HG03135 (cell line): ENCODE measurements around the gene OR6P1.

Experiments
- ATAC-seq: cut with Tn5 transposase; IDR thresholded peaks from one replicate; pipeline ENCODE4 v1.9.1; 2021; ENCODE audit warnings: mild to moderate bottlenecking, moderate library complexity; ENCODE audit not compliant: unreplicated experiment

Gene OR6P1, protein sequence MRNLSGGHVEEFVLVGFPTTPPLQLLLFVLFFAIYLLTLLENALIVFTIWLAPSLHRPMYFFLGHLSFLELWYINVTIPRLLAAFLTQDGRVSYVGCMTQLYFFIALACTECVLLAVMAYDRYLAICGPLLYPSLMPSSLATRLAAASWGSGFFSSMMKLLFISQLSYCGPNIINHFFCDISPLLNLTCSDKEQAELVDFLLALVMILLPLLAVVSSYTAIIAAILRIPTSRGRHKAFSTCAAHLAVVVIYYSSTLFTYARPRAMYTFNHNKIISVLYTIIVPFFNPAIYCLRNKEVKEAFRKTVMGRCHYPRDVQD

DNA sequence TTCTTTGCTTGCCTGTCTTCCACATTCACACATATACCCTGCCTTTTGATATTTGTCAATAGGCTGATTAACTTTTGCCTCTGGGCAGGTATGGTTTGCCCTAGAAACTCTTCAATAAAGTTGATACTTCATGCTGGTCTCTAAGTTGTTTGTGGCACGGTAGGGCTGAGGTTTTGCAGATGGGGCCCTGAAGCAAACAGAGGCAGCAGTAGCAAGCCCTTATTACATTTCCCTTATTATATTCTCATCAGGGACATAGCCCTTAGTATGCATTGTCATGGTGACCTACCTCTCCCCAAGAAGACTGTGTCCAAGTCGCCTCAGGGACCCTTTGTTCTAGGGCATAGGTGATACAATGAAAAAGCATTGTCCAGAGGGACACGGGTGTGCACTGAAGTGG, at the start of gene OR6P1:
OR6P1 (minus strand) TSS at position 101 of the 400 bp plus-strand sequence. CDS start 6,976 bp downstream, outside the sequence.
- no peak for ATAC-seq

DNA sequence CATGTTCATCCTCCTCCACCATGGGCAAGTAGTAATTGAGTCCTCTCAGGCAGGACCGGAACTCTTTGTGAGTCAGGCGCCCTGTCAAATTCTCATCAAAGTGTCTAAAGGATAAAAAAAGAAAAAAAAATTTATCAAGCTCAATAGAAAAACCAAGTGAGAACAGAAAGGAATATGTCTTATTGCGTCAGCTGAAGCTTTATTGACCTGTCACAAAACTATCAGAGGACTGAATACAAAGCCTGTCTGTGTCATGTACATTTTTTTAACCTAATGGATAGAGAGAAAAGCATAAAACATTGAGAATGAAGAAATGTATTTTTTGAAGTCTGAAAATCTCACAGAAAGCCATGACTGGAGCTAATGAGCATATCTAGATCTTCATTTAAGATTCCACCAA, 43.4 kb upstream of the OR6P1 start:
- no peak for ATAC-seq

DNA sequence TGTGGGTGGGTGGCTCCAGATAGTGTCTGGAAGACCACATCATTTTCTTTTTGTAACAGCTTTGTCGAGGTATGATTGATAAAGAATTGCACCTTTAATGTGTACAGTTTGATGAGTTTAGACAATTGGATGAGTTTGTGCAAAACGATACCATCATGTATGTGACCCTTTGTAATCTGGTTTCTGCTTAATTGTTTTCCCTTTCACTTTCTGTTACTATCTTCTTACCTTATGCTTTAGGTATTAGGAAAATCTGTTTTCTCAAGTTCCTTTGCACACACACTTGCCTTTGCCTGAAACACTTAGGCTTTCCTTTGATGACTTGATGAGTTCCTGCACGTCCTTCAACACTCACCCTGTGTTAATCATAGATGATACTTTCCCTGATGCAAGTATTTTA, 41.5 kb upstream of the OR6P1 start:
- no peak for ATAC-seq

DNA sequence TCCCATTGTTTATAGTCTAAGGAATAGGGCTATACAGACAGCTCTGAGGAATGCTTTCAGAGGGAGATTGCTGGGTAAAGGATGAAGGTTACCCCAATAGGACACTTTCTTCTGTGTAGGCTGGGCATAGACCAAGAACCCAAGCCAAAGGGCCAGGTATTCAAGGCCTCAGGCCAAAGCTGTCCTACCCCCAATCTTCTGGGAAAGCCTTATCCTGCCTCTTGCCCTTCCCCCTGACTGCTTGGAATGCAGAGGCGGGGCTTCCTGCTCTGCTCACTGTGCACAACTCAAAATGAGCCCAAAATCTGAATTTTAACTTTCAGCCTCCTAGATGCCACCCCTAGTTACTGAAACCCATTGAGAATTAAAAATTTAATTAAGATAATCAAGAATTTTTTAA, 36.9 kb upstream of the OR6P1 start:
- ATAC-seq, result no peak

DNA sequence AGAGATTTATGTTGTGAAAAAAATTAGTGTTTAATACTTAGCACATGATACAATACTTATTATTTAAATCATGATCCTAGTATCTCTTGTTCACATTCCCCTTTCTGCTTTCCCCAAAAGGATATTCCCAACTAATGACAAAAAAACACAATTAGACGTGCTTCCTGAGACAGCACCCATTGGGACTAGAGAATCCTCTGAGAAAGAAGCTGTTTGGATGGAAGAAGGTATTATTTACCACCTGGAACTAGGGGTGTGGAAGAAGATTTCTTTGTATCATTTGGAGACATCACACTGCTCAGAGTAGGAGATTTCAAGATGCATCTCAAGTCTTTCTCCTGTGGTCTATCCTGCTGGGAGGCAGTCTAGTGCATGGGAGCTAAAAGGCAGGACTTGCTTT, 34.6 kb upstream of the OR6P1 start, which contains the start of gene OR10Z1:
OR10Z1 (plus strand) TSS at position 301 of the 400 bp plus-strand sequence. CDS start 1,171 bp downstream, outside the sequence.
- ATAC-seq, result no peak

DNA sequence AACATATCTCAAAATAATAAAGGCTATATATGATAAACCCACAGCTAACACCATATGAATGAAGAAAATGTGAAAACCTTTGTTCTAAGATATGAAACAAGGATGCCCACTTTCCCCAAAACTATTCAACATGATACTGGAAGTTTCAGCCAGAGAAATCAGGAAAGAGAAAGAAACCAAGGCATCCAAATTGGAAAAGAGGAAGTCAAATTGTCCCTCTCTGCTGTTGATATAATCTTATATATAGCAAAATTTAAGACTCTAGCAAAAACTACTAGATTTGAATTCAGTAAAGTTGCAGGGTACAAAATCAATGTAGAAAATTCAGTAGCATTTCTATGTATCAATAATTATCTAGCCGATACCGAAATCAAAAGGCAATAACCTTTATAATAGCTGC, 30.4 kb upstream of the OR6P1 start:
- no peak for ATAC-seq

DNA sequence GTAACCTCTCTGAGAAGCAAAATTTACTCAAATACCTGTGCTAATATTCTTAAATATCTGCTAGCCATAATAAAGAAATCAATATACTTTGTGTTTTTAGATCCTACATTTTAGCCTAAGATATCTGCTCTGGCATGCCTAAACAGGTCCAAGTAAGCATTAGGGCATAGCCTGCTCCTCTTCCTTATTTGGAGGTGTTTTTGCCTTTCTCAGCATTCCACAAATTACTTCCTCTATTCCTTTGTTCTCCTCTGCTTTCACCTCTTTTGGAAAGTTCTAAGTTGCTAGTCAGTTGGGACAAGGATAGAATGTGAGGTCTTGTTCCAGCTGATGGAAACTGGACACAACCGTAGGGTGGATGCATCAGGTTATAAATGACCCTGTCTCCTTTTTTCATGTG, 16.6 kb upstream of the OR6P1 start:
- no peak for ATAC-seq

DNA sequence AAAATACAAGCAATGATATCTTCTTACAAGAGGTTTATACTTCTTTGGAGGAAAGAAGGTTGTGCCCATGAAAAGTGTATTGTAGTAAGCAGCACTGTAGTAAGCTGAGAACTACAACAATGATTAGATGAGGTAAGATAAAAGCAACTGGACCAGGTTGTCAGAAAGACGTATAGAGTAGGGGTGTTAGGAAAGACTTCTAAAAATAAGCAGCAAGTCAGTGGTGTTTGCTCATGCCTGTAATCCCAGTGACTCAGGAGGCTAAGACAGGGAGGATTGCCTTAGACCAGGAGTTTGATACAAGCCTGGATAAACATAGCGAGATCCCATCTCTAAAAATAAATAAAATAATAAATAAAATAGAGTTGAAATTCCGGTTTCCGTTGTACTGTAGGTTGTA, 13.6 kb upstream of the OR6P1 start:
- ATAC-seq, result no peak

DNA sequence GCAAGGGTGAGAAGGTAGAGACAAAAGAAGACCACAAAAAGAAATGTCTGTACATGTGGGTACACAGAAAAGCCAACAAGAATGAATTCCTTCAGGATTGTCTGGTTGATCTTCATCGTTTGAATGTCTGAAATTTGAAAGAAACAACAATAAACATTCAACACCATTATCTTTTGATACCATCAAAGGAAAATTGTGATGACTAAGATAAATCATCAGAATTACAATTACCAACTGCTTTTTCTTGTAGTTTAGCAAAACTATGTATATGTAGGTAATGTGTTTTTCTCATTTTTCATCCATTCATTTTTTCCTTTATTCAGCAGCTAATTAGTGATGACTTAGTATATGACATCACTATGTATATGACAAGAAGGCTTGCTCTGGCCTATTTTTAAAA, 9.4 kb upstream of the OR6P1 start, which contains the start of gene OR10X1:
OR10X1 (minus strand) TSS at position 167 of the 400 bp plus-strand sequence; CDS start at position 167, 0 bp downstream.
- no peak for ATAC-seq

DNA sequence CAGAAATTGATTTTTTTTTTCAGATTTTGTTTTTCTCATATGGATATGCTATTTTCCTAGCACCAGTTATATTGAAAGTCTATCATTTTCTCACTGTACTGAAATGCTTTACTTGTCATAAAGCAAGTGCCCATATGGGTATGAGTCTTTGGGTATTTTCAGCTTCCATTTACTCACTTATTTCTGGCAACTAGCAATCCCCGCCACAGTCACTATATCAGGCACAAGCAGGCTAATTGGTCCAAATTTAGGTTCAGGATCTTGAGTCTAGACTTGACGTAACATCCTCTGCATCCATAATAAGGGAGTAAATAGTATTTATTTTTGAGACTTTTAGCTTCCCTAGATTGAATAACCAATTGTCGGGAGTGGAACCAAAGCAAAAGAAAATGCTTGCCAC, 7.2 kb upstream of the OR6P1 start:
- ATAC-seq, result no peak

DNA sequence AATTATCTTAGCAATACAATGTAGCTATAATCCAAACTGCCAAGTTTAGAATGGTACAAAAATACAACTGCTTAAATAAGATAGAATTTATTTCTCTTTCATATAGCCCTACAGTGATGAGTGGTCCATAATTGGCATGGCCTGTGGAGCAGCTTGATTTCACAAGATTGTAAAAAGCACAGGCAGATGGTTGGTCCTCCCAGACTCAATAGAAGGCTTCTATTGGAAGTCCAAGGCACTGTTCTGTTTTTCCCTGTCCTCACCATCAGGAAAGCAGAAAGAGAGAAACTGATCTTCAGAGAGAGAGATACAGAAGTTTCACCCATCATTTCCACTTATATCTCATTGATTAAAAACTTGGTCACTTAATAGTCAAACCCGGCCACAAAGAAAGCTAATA, 1.8 kb upstream of the OR6P1 start:
- no peak for ATAC-seq

DNA sequence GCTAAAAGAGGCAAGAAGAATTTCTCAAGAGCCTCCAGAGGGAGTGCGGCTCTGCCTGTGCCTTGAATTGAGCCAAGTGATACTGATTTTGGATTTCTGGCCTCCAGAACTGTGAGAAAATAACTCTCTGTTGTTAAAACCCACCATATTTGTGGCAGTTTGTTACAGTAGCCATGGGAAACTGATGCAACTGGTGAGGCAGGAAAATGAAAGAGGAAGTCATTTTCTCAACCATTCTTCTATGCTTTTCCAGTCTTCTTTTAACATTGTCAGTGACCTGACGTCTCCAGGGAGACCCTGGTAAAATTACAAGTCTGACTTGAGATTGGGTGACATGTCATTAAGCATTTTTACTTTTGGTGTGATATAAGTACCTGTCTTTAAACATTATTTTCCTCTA, 5.8 kb downstream of the OR6P1 start:
- no peak for ATAC-seq

DNA sequence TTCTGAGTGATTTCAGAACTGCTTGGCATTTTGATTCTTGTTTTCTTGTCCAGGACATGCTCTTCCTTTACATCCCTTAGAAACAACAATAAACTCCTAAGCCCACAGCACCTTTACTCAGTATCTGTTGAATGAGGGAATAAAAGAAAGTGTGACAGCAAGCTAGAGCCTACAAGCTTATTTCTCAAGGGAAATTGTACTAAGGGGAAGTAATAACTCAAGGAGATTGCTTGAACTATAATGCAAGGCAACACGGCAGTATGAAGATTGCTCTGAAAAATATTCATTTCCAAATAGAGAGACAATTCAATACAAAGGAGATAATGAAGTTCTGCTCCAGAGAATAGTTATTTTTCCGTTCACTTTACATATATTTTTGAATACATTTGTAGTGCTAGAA, 6.5 kb downstream of the OR6P1 start:
- no peak for ATAC-seq

DNA sequence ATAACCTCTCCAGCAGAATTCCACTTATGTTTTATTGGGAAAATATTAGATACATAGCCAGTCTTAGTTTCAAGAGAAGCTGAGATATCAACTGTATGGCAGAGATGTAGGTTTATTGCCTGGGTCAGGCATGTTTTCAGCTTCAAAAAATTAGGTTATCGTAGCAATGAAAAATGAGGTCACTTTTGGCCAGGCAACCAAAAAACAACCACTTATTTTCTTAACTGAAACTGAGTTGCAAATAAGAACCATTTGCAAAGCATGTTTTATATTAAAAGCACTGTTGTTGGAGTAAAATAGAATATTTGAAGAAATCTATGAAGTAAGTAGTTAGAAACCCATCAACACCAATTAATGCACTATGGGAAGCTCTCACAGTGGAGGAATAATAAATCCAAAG, 10.7 kb downstream of the OR6P1 start:
- ATAC-seq, result no peak

DNA sequence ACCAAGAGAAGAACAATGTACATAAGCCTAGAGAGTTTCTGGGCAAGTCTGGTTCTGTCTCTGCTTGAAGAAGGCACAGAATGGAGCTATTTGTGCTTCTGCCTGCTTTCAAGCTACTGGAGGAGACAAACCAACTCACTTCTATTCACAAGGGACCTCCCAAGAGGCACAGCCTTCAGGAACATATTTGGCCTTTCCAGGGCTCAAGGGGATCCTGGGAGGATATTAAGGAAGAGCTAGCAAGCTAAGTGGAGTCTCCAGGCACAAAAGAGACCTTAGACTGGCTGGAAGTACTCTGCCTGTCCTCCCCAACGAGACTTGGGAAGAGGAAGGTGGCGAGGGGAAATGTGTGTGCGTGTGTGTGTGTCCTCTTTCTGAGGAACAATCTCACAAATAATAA, 16.0 kb downstream of the OR6P1 start, which contains the start of gene OR6Y1:
OR6Y1 (minus strand) TSS at position 54 of the 400 bp plus-strand sequence. CDS start 6,300 bp downstream, outside the sequence.
- no peak for ATAC-seq

DNA sequence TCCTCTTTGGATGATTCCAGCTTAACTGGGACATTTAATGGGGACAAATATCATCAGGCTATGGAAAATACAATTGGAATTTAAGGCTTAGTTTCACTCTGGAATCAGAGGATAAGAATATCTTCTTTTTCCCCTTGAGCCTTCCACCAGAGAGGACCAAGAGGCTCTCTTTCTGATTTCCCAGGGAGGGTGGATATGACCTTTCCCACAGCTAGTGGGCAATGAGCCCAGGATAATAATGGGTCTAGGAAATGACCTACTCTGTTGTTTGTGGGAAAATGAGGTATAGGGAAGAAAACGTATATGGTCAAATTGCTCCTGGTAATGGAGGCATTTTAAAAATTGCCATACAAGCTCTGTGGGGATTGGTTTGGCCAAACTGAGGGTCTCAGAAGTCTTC, 18.1 kb downstream of the OR6P1 start:
- ATAC-seq, result no peak

DNA sequence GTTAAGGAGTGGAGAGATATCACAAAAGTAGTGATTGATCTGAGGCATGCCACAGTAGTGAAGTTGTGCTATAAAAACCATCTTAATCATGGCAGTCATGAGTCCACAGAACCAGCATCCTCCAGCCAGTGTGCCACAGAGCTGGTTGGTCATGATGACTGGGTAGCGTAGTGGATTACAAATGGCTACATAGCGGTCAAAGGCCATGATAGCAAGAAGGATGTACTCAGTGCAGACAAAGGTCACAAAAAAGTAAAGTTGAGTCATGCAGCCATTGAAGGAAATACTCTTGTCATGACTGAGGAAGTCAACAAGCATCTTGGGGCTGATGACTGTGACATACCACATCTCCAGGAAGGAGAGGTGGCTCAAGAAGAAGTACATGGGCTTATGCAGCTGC, 22.8 kb downstream of the OR6P1 start:
- ATAC-seq, result no peak

DNA sequence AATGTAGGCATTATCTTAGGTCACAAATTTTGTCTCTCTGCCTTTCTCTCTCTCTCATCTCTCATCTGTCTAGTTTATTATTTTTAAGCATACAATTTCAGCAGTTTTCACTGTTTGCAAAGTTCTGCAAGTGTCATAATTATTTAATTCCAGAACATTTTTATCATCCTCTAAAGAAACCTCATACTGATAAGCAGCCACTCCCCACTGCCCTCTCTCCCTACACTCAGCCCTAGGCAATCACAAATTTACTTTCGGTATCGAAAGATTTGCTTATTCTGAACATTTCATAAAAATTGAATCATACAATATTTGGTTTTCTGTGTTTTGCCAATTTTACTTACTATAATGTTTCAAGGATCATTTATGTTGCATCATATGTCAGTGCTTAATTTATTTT, 32.8 kb downstream of the OR6P1 start:
- no peak for ATAC-seq

DNA sequence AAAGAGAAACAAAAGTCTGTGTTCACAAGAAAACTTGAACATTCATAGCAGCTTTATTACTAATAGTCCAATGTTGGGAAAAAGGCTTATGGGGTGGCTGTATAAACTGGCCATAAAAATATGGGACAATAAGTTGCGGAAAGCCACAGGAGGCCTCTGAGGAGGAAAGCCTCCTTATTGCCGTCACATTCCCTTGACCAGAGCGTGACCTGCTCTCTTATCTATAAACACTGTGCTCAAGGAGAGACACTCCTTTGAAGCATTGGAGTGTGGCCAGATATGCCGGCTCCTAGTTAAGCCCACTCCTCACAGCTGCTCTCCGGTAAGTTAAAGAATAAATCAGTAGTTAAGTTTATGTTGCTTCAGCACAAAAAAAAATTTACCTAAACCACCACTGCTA, 35.9 kb downstream of the OR6P1 start:
- no peak for ATAC-seq

DNA sequence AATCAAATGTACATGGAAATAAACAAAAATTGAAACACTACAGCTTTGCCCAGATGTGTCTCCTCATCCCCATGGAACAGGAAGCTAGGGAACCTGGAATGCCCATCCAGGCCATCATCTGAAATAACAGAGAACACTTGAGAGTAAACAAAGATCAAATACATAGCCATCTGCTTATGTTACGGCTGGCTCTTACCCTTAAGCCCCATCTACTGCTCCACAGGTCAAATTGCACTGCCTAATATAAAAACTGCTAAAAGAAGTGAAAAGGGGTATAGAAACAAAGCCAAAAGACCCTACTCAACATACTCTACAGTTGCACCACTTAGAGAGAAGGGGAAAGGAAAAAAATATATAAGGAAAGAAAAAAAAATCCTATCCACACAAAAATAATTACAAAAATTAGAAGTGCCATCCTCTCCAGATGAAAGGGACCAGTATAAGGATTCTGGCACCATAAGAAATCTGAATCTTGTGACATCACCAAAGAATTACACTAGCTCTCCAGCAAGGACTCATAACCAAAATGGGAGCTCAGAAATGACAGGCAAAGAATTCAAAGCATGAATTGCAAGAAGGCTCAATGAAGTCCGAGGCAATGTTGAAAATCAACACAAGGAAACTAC, 43.1 kb downstream of the OR6P1 start:
- no peak for ATAC-seq

DNA sequence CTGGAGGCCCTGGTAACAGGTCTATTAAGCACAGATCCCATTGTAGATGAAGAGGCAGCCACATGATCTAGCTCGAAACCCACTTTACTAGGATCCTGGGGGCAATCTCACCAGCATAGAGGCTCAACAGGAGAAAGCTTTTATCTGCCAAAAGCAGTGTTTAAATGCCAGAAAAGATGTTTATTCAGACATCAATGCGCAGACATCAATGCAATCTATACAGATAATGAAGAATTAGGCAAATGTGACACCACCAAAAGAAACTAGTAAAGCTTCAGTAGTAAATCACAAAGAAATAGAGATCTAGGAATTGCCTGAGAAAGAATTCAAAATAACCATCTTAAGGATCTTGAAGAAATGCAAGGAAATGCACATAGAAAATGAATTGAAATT, 48.7 kb downstream of the OR6P1 start:
- ATAC-seq, result no peak

DNA sequence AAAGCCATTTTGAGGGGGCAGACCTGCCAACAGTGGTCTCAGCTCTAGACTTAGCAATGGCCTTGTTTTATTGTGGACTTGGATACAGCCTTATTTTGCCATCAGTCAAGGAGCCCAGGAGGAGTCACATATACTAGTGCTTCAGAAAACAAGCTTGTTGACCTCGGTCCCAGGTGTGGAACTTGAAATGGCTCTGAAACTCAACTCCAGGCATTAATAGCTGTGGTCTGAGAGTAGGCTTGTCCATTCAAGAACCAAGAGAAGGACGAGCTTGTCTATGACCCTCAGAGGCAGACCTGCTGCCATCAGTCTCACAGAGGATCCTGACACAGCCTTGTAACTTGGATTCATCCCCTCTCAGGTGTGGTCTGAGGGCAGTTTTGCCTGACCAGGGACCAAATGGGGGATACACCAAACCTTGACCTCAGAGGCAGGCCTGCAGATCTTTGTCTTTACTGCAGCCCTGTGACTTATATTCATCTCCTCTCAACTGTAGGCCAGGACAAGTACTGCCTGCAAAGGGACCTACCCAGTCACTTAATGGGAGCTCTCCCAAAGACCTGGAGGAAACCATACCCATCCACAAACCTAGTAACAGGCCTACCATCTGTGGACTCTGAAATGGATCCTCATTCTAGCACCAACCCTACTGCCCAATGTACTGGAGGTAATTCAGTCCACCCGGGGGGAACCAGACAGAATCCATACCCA, 49.3 kb downstream of the OR6P1 start:
- no peak for ATAC-seq
